Measurements from ENCODE around the gene ROR1. TPM values are rescaled to one million over a fixed set of nuclear protein-coding genes. Genes with fewer than 3 reads are reported as not detected.

ROR1 gene
- total and polyA plus RNA-seq, 8 donors, result 25.5 to 95.8 (median 83.0) TPM

DNA sequence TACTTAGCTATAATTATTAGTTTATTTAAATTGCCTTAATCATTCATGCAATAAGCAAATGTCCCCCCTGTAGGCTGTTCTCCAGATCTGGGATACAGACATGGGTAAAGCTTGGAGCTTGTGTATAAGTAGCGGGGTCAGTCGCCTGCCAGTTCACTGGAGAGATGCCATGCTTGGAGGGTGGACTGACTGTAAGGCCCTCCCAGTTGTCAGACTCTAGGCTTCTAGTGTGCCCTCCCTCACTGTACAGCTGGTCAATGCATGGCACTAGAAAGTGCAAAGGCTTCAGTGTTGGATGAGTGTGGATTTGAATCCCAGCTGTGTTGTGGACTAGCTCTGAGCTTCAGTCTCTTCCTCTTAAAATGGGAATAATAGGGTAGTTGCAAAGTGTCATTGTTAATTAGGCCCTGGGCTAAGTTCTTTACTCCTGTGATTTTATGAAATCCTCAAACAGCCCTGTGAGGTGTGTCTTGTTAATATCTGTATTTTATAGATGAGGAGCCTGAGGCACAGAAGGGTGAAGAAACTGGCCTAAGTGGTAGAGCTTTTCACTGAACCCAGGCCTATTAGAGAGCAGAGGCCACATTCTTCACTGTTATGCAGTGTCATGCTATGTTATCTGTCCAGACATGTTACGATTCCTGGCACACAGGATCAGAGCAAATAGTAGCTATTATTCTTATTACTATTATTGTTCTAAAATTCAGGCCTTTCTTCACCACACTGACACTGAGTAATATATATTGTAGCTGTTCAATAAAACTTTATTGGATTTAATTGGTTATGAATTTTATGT lies 85.9 kb downstream of the ROR1 start:
- no peak for ATAC-seq
- peaks cover 0 to 4% of the 10 kb centered on the region in 2 donors for H3K9me3 ChIP-seq
- no peak overlapping the region for H3K27ac ChIP-seq
- no peaks in the 10 kb centered on the region for H3K4me1 ChIP-seq
- no peaks in the 10 kb centered on the region for H3K36me3 ChIP-seq
- no peak overlapping the region for H3K4me3 ChIP-seq
- no peak for DNase-seq
- intact Hi-C loops (cut with DNase I), result no loop called here
- TF ChIP-seq, protein P1, sequence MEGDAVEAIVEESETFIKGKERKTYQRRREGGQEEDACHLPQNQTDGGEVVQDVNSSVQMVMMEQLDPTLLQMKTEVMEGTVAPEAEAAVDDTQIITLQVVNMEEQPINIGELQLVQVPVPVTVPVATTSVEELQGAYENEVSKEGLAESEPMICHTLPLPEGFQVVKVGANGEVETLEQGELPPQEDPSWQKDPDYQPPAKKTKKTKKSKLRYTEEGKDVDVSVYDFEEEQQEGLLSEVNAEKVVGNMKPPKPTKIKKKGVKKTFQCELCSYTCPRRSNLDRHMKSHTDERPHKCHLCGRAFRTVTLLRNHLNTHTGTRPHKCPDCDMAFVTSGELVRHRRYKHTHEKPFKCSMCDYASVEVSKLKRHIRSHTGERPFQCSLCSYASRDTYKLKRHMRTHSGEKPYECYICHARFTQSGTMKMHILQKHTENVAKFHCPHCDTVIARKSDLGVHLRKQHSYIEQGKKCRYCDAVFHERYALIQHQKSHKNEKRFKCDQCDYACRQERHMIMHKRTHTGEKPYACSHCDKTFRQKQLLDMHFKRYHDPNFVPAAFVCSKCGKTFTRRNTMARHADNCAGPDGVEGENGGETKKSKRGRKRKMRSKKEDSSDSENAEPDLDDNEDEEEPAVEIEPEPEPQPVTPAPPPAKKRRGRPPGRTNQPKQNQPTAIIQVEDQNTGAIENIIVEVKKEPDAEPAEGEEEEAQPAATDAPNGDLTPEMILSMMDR (IDR thresholded peaks at IDR 0.05), result no peak
- H3K27me3 ChIP-seq, result no peaks in the 10 kb centered on the region

DNA sequence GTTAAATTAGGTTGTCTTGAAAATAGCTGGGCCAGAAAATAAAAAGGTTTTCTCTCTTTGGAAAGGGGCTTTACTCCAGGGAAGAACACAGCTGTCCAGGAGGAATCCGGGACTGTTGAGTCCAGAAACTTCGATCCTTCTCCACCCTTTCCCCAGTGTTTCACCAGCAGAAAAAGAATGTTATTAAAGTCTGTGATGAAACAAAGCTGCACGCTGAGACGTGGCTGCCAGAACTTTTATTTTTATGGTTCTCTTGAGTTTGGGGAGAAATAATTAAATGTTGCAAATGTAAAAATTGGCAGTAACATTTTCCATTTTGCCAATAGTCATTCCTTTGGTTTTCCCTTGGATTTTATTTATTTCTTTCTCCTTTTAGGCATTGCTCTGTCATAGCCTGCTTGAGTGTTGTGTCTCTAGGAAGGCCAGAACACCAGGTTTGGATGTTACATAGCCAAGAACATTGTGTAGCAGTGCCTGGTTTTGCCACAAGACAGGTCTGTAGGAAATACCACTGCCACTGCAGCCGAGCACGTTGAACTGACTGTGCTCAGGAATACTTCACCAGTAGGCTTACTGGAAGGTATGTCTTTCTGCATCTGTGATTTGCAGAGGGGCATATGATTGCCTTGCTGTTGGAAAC lies 87.4 kb downstream of the ROR1 start:
- intact Hi-C loops (cut with DNase I), result no loop called here
- H3K27me3 ChIP-seq, result no peaks in the 10 kb centered on the region
- ATAC-seq (peak; percentile 33), DNase-seq (no peak)
- H3K4me1 ChIP-seq, result peaks cover 0 to 3% of the 10 kb centered on the region in 2 donors
- H3K27ac ChIP-seq, result peak overlapping the region in 1 of 2 donors; percentile 62
- TF ChIP-seq, protein P1 (IDR thresholded peaks at IDR 0.05), result no peak
- H3K9me3 ChIP-seq, result peaks cover 0 to 1% of the 10 kb centered on the region in 2 donors
- H3K4me3 ChIP-seq, result no peak overlapping the region
- no peaks in the 10 kb centered on the region for H3K36me3 ChIP-seq

GRCh38 chr1:63863145-63863544 lies 89.3 kb downstream of the ROR1 start:
- no peak overlapping the region for H3K4me3 ChIP-seq
- ATAC-seq, result no peak
- intact Hi-C loops (cut with DNase I), result no loop called here
- peaks cover 0 to 3% of the 10 kb centered on the region in 2 donors for H3K4me1 ChIP-seq
- no peak overlapping the region for H3K27ac ChIP-seq
- TF ChIP-seq, protein P1 (IDR thresholded peaks at IDR 0.05), result no peak
- H3K9me3 ChIP-seq, result no peaks in the 10 kb centered on the region
- no peaks in the 10 kb centered on the region for H3K27me3 ChIP-seq
- no peak for DNase-seq
- no peaks in the 10 kb centered on the region for H3K36me3 ChIP-seq

GRCh38 chr1:63864224-63864641 lies 90.4 kb downstream of the ROR1 start:
- intact Hi-C loops (cut with DNase I), result no loop called here
- H3K27ac ChIP-seq, result no peak overlapping the region
- peaks cover 0 to 3% of the 10 kb centered on the region in 2 donors for H3K4me1 ChIP-seq
- H3K27me3 ChIP-seq, result no peaks in the 10 kb centered on the region
- H3K36me3 ChIP-seq, result no peaks in the 10 kb centered on the region
- no peak for DNase-seq
- no peak overlapping the region for H3K4me3 ChIP-seq
- peak; percentile 37 for ATAC-seq
- no peaks in the 10 kb centered on the region for H3K9me3 ChIP-seq
- TF ChIP-seq, protein P1 (IDR thresholded peaks at IDR 0.05), result no peak

GRCh38 chr1:63865561-63865960 lies 91.7 kb downstream of the ROR1 start:
- Histone ChIP-seq H3K4me1 (peaks cover 0 to 3% of the 10 kb centered on the region in 2 donors), H3K27ac (no peak overlapping the region), H3K4me3 (no peak overlapping the region), H3K36me3 (no peaks in the 10 kb centered on the region), H3K9me3 (no peaks in the 10 kb centered on the region), H3K27me3 (no peaks in the 10 kb centered on the region)
- intact Hi-C loops (cut with DNase I), result no loop called here
- no peak for ATAC-seq
- TF ChIP-seq, protein P1 (IDR thresholded peaks at IDR 0.05), result no peak
- no peak for DNase-seq
